ENCODE measurements around the gene IMPDH1. TPM values are rescaled to one million over a fixed set of nuclear protein-coding genes. Genes with fewer than 3 reads are reported as not detected.

The IMPDH1 gene
- total RNA-seq, 4 donors from 2014 or later: 36.9 to 87.1 (median 43.3) TPM

GRCh38 chr7:128392446-128393327, 17.1 kb downstream of the IMPDH1 start:
- TF ChIP-seq EP300 (IDR thresholded peaks at IDR 0.05): no peak
- TF ChIP-seq POLR2AphosphoS5 (IDR thresholded peaks at IDR 0.05): no peak
- TF ChIP-seq POLR2A (IDR thresholded peaks at IDR 0.05): no peak
- TF ChIP-seq, protein P1, sequence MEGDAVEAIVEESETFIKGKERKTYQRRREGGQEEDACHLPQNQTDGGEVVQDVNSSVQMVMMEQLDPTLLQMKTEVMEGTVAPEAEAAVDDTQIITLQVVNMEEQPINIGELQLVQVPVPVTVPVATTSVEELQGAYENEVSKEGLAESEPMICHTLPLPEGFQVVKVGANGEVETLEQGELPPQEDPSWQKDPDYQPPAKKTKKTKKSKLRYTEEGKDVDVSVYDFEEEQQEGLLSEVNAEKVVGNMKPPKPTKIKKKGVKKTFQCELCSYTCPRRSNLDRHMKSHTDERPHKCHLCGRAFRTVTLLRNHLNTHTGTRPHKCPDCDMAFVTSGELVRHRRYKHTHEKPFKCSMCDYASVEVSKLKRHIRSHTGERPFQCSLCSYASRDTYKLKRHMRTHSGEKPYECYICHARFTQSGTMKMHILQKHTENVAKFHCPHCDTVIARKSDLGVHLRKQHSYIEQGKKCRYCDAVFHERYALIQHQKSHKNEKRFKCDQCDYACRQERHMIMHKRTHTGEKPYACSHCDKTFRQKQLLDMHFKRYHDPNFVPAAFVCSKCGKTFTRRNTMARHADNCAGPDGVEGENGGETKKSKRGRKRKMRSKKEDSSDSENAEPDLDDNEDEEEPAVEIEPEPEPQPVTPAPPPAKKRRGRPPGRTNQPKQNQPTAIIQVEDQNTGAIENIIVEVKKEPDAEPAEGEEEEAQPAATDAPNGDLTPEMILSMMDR (IDR thresholded peaks at IDR 0.05): no peak
- peaks cover 0 to 65% of the 10 kb centered on the region in 2 donors for H3K36me3 ChIP-seq
- H3K4me3 ChIP-seq: no peak overlapping the region
- H3K9me3 ChIP-seq: no peaks in the 10 kb centered on the region
- peaks cover 20% of the 10 kb centered on the region for H3K27me3 ChIP-seq
- ATAC-seq: no peak
- peaks cover 0 to 3% (median 0%) of the 10 kb centered on the region in 3 donors for H3K4me1 ChIP-seq
- 95% methylated on average over 7 of the region's 18 CpGs; no CpG with 5 or more reads in 1 of the 2 donors for WGBS, 2 donors (ENCODE audit: low coverage in 1 of 2)
- H3K27ac ChIP-seq: no peak overlapping the region

DNA sequence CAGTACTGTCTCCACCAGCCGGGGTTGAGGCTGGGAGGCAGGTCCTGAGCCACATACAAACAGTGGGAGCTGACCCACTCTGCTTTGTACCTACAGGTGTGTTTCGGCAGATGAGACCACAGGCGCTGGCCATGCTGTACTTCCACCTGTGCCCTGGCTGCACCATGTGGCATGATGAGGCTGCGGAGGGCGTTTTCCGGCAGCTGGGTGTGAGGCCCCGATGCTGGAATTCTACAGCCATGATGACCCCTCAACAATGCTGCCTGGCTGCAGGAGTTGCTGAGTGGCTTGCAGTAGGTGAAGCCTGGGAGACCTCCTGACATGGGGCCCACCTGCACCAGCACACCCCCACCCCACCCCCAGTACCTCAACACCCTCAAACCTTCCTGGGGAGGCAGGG, 18.0 kb downstream of the IMPDH1 start:
- Histone ChIP-seq H3K36me3 (peaks cover 0 to 56% of the 10 kb centered on the region in 2 donors), H3K4me1 (peaks cover 0 to 11% (median 0%) of the 10 kb centered on the region in 3 donors), H3K27ac (no peak overlapping the region), H3K27me3 (peaks cover 20% of the 10 kb centered on the region), H3K4me3 (no peak overlapping the region), H3K9me3 (no peaks in the 10 kb centered on the region)
- TF ChIP-seq POLR2A (IDR thresholded peaks at IDR 0.05) (no peak), EP300 (IDR thresholded peaks at IDR 0.05) (no peak), POLR2AphosphoS5 (IDR thresholded peaks at IDR 0.05) (no peak)
- TF ChIP-seq, protein P1 (IDR thresholded peaks at IDR 0.05): no peak
- 20% methylated on average over 1 of the region's 7 CpGs; no CpG with 5 or more reads in 1 of the 2 donors for WGBS, 2 donors (ENCODE audit: low coverage in 1 of 2)
- no peak for ATAC-seq

DNA sequence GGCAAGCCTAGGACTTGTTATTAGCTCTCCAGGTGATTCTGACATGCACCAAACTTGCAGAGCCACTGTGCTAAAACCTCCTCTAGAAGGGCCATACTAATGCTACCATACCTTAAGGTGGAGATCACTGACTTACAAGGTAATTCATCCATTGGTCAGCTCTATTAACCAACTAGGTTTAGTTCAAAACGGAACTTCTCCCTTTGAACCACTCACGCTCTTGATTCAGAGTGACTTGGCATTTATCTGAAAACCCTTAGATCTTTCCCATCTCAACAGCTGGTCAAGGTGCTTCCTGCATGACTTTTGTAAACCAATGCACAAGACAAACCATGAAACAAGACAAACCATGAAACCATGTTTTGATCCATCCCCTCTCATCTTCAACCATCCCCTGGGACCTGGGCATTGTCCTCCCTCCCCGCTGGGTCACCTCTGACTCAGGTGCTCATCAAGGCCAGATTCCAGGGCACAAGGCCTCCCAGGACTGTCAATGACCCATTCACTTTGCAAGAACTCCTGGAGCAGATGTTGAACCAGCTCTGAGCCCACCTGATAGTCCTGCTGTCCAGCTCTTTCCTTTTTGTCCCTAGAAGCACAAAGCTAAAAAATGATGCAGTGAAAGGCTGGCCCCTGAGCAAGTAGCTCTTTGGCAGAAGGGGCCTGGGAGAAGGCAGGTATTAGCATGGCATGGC, 18.8 kb downstream of the IMPDH1 start:
- no peaks in the 10 kb centered on the region for H3K9me3 ChIP-seq

DNA sequence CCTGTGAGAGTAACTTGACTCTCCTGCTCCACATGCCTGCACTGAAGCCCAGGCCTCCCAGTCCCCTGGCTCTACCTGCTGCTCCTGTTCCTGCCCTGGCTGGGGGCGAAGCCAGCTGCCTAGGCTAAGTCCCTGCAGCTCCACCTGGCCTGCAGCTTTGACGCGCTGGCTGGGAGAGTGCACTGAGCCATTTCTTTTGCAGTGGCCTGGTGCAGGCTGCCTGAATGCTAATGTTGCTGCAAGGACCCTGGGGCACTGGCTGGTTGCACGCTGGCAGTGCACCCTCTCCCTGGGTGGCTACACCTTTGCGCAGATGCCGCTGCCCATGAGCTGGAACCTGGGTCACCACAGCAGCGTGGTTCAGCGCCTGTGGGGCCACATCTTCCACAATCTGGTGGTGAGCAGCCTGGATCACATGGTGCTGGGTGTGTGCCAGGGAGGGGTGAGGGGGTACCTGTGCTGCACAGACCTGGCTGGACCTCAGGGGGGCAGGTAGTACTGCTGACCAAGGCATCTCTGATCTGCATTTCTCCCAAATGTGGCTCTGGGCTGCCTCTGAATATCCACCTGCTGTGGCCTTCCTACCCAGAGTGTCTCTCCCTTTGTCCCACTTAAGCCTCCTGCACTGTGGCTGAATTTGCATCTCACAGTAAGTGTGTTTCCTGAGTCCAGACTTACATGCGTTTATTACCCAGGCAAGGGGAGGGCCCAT, 20.0 kb downstream of the IMPDH1 start:
- Histone ChIP-seq H3K4me1 (peaks cover 0 to 11% (median 0%) of the 10 kb centered on the region in 3 donors), H3K9me3 (no peaks in the 10 kb centered on the region), H3K27me3 (peaks cover 20% of the 10 kb centered on the region), H3K27ac (no peak overlapping the region), H3K4me3 (no peak overlapping the region), H3K36me3 (peaks cover 0 to 36% of the 10 kb centered on the region in 2 donors)
- no peak for TF ChIP-seq EP300 (IDR thresholded peaks at IDR 0.05)
- TF ChIP-seq POLR2A (IDR thresholded peaks at IDR 0.05): no peak
- TF ChIP-seq, protein P1 (IDR thresholded peaks at IDR 0.05): no peak
- no peak for TF ChIP-seq POLR2AphosphoS5 (IDR thresholded peaks at IDR 0.05)
- 17% methylated on average over 1 of the region's 9 CpGs; no CpG with 5 or more reads in 1 of the 2 donors for WGBS, 2 donors (ENCODE audit: low coverage in 1 of 2)
- no peak for ATAC-seq

More for the DNA sequence above, 18.8 kb downstream of the IMPDH1 start:
- WGBS, 2 donors (ENCODE audit: low coverage in 1 of 2): 68 to 84% methylated on average over 2 to 3 of the region's 3 CpGs
- no peak overlapping the region for H3K27ac ChIP-seq
- peaks cover 20% of the 10 kb centered on the region for H3K27me3 ChIP-seq
- H3K36me3 ChIP-seq: peaks cover 0 to 49% of the 10 kb centered on the region in 2 donors
- H3K4me1 ChIP-seq: peaks cover 0 to 11% (median 0%) of the 10 kb centered on the region in 3 donors
- no peak overlapping the region for H3K4me3 ChIP-seq
- TF ChIP-seq EP300 (IDR thresholded peaks at IDR 0.05) (no peak), POLR2AphosphoS5 (IDR thresholded peaks at IDR 0.05) (no peak), POLR2A (IDR thresholded peaks at IDR 0.05) (no peak)
- TF ChIP-seq, protein P1 (IDR thresholded peaks at IDR 0.05): no peak
- no peak for ATAC-seq
